ENCODE results near the gene MEST. TPM values are rescaled to one million over a fixed set of nuclear protein-coding genes. Genes with fewer than 3 reads are reported as not detected.

The MEST gene
- total and polyA plus RNA-seq, 2 of the 13 experiments (the other 11 are each of a cell fraction or from before 2014, with no cell fraction given), result 49.5 to 54.6 TPM

DNA sequence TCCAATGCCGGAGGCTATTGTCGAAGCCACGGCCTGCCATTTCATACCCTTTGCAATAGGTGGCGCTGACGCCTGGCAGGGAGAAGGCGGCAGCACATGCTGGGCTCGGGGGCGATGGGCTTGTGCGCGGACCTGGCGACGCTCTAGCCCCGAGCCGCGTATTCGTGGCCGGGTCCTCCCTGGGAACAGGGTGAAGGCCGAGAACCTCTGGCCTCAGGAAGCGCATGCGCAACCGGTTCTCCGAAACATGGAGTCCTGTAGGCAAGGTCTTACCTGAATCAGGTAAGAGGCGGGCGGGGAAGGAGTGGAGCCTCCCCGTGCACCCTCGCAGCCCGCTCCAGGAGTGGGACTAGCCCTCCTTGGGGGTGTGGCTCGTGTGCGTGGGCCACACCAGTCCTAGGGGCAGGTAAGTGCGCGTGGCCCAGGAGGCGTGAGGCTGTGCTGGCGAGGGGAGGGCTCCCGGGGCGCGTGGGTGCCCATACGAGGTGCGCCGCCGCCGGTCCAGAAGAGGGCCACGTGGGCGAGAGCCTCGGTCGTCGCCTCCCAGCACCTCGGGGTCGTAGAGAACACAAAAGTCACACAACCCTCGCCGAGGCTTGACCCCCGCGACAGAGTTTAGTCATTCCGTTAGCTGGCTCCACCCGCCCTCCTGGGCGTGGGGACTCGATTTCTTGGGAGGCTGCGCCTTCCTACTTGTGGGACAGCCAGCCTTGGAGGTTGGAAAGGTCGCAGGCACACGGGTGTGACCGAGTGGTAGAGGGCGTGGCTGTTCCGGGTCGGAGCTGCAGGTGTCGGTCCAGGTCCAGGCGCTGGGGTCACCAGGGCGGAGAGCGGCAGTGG is 5.6 kb upstream of the MEST start (continued):
- TF ChIP-seq, protein P1, sequence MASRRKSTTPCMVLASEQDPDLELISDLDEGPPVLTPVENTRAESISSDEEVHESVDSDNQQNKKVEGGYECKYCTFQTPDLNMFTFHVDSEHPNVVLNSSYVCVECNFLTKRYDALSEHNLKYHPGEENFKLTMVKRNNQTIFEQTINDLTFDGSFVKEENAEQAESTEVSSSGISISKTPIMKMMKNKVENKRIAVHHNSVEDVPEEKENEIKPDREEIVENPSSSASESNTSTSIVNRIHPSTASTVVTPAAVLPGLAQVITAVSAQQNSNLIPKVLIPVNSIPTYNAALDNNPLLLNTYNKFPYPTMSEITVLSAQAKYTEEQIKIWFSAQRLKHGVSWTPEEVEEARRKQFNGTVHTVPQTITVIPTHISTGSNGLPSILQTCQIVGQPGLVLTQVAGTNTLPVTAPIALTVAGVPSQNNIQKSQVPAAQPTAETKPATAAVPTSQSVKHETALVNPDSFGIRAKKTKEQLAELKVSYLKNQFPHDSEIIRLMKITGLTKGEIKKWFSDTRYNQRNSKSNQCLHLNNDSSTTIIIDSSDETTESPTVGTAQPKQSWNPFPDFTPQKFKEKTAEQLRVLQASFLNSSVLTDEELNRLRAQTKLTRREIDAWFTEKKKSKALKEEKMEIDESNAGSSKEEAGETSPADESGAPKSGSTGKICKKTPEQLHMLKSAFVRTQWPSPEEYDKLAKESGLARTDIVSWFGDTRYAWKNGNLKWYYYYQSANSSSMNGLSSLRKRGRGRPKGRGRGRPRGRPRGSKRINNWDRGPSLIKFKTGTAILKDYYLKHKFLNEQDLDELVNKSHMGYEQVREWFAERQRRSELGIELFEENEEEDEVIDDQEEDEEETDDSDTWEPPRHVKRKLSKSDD (CRISPR knock-in tag; IDR thresholded peaks at IDR 0.05; ENCODE audit: low read depth), result peak; percentile 76; the same call in 1 of the 2 replicates
- TF ChIP-seq KLF13 (CRISPR knock-in tag; IDR thresholded peaks at IDR 0.05) (0 out of 2 replicates have a peak, but pooled peaks have one; percentile 47), SRSF4 (IDR thresholded peaks at IDR 0.05; ENCODE audit: low read depth, low read length, poor library complexity, severe bottlenecking) (no peak), RARA (CRISPR knock-in tag; IDR thresholded peaks at IDR 0.05) (0 out of 2 replicates have a peak, but pooled peaks have one; percentile 41), ZNF644 (CRISPR knock-in tag; IDR thresholded peaks at IDR 0.05; ENCODE audit: low read depth) (0 out of 2 replicates have a peak, but pooled peaks have one; percentile 27), DNMT3B (CRISPR knock-in tag; conservative IDR thresholded peaks at IDR 0.05) (no peak), SMC3 (IDR thresholded peaks at IDR 0.05; ENCODE audit: low read length) (peak; percentile 30), STAG1 (CRISPR knock-in tag; IDR thresholded peaks at IDR 0.05) (peak; percentile 73), ZNF225 (CRISPR knock-in tag; IDR thresholded peaks at IDR 0.05) (peak; percentile 69)
- TF ChIP-seq, protein P2, sequence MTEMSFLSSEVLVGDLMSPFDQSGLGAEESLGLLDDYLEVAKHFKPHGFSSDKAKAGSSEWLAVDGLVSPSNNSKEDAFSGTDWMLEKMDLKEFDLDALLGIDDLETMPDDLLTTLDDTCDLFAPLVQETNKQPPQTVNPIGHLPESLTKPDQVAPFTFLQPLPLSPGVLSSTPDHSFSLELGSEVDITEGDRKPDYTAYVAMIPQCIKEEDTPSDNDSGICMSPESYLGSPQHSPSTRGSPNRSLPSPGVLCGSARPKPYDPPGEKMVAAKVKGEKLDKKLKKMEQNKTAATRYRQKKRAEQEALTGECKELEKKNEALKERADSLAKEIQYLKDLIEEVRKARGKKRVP (CRISPR knock-in tag; IDR thresholded peaks at IDR 0.05), result 0 out of 4 replicates have a peak, but pooled peaks of 1 of the 2 experiments have one; percentile 19
- TF ChIP-seq, protein P3, sequence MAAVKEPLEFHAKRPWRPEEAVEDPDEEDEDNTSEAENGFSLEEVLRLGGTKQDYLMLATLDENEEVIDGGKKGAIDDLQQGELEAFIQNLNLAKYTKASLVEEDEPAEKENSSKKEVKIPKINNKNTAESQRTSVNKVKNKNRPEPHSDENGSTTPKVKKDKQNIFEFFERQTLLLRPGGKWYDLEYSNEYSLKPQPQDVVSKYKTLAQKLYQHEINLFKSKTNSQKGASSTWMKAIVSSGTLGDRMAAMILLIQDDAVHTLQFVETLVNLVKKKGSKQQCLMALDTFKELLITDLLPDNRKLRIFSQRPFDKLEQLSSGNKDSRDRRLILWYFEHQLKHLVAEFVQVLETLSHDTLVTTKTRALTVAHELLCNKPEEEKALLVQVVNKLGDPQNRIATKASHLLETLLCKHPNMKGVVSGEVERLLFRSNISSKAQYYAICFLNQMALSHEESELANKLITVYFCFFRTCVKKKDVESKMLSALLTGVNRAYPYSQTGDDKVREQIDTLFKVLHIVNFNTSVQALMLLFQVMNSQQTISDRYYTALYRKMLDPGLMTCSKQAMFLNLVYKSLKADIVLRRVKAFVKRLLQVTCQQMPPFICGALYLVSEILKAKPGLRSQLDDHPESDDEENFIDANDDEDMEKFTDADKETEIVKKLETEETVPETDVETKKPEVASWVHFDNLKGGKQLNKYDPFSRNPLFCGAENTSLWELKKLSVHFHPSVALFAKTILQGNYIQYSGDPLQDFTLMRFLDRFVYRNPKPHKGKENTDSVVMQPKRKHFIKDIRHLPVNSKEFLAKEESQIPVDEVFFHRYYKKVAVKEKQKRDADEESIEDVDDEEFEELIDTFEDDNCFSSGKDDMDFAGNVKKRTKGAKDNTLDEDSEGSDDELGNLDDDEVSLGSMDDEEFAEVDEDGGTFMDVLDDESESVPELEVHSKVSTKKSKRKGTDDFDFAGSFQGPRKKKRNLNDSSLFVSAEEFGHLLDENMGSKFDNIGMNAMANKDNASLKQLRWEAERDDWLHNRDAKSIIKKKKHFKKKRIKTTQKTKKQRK (IDR thresholded peaks at IDR 0.05; ENCODE audit: low read length), result no peak
- TF ChIP-seq, protein P4, sequence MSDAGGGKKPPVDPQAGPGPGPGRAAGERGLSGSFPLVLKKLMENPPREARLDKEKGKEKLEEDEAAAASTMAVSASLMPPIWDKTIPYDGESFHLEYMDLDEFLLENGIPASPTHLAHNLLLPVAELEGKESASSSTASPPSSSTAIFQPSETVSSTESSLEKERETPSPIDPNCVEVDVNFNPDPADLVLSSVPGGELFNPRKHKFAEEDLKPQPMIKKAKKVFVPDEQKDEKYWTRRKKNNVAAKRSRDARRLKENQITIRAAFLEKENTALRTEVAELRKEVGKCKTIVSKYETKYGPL (CRISPR knock-in tag; IDR thresholded peaks at IDR 0.05), result no peak
- TF ChIP-seq, protein P5, sequence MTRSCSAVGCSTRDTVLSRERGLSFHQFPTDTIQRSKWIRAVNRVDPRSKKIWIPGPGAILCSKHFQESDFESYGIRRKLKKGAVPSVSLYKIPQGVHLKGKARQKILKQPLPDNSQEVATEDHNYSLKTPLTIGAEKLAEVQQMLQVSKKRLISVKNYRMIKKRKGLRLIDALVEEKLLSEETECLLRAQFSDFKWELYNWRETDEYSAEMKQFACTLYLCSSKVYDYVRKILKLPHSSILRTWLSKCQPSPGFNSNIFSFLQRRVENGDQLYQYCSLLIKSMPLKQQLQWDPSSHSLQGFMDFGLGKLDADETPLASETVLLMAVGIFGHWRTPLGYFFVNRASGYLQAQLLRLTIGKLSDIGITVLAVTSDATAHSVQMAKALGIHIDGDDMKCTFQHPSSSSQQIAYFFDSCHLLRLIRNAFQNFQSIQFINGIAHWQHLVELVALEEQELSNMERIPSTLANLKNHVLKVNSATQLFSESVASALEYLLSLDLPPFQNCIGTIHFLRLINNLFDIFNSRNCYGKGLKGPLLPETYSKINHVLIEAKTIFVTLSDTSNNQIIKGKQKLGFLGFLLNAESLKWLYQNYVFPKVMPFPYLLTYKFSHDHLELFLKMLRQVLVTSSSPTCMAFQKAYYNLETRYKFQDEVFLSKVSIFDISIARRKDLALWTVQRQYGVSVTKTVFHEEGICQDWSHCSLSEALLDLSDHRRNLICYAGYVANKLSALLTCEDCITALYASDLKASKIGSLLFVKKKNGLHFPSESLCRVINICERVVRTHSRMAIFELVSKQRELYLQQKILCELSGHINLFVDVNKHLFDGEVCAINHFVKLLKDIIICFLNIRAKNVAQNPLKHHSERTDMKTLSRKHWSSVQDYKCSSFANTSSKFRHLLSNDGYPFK (CRISPR knock-in tag; IDR thresholded peaks at IDR 0.05; ENCODE audit: borderline replicate concordance), result peak; percentile 87
- TF ChIP-seq, protein P6, sequence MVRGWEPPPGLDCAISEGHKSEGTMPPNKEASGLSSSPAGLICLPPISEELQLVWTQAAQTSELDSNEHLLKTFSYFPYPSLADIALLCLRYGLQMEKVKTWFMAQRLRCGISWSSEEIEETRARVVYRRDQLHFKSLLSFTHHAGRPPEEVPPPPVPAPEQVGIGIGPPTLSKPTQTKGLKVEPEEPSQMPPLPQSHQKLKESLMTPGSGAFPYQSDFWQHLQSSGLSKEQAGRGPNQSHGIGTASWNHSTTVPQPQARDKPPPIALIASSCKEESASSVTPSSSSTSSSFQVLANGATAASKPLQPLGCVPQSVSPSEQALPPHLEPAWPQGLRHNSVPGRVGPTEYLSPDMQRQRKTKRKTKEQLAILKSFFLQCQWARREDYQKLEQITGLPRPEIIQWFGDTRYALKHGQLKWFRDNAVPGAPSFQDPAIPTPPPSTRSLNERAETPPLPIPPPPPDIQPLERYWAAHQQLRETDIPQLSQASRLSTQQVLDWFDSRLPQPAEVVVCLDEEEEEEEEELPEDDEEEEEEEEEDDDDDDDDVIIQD (CRISPR knock-in tag; IDR thresholded peaks at IDR 0.05; ENCODE audit: low read depth), result peak; percentile 78; the same call in 1 of the 2 replicates
